ENCODE measurements around the gene GPATCH3. TPM values are rescaled to one million over a fixed set of nuclear protein-coding genes. Genes with fewer than 3 reads are reported as not detected.
A peak's percentile ranks its signal among the peaks of the same experiment; 100 is the strongest.

The GPATCH3 gene
- total and polyA plus RNA-seq, 2 of the 4 experiments (the other 2 are of a cell fraction), result 5.2 to 8.0 TPM

DNA sequence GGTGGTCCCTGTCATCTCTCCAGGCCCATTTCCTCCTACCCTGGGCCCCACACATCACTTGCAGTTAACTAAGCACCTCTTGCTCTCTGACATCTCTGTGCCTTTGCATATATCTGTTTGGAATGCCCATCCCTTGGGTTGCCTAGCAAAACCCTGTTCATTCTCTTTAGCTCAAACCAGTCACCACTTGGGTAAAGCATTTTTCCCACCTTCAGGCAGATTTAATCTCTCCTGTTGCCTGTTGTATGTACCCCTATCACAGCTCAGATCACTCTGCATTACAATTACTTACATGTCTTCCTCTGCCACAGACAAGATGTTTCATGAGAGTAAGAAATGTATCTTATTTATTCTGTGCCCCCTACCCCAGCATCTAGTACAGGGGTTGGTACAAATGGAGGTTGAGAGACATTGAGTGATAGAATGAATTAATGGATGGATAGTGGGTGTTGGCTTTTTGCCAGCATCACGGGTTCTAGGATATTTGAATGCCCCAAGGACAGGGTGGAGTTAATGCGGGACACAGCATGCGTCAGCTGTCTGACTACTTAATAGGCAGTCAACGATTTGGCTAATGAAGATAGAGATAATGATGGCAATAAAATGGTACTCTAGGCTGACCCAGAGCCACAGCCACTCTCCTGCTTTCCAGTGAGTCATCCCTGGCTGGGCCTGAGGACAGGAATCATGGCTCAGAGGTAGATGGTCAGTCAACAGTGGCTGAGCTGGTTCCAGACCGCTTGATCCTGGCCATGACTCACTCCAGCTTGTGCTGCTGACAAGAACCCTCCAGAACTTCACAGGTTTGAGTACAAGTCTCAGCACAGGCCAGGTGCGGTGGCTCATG is 7.0 kb upstream of the GPATCH3 start:
- TF ChIP-seq SMC3 (IDR thresholded peaks at IDR 0.05; ENCODE audit: low read depth, low read length) (no peak), RAD21 (IDR thresholded peaks at IDR 0.05; ENCODE audit: low read length) (no peak), FOS (IDR thresholded peaks at IDR 0.05; ENCODE audit: low read depth, low read length) (peak; percentile 75), RCOR1 (IDR thresholded peaks at IDR 0.05; ENCODE audit: insufficient replicate concordance, low read length) (peak; percentile 20)
- Histone ChIP-seq H3K9me1 (ENCODE audit: insufficient read depth, low read length) (no peaks in the 10 kb centered on the region), H3K4me1 (ENCODE audit: control insufficient read depth, insufficient read depth, low read length) (no peaks in the 10 kb centered on the region), H2AK9ac (replicated peaks; ENCODE audit: low read depth, low read length, poor library complexity) (no peak overlapping the region), H3K14ac (replicated peaks; ENCODE audit: low read depth, low read length) (no peak overlapping the region), H3K36me3 (ENCODE audit: control insufficient read depth, insufficient read depth, low read length) (no peaks in the 10 kb centered on the region), H3K4me2 (ENCODE audit: low read depth, low read length) (no peak overlapping the region), H3K56ac (ENCODE audit: extremely low read depth, insufficient read depth, low read length) (no peak overlapping the region), H2BK120ac (ENCODE audit: low read depth, low read length) (no peak overlapping the region), H3K27me3 (ENCODE audit: control insufficient read depth, insufficient read depth, low read length) (peaks cover 10% of the 10 kb centered on the region), H3K9me3 (ENCODE audit: control insufficient read depth, insufficient read depth, low read length) (no peaks in the 10 kb centered on the region), H3K9ac (ENCODE audit: low read depth, low read length) (no peak overlapping the region), H2BK20ac (ENCODE audit: low read depth, low read length) (no peak overlapping the region), H4K20me1 (ENCODE audit: insufficient read depth, low read length) (no peaks in the 10 kb centered on the region), H3K4ac (ENCODE audit: low read depth, low read length) (no peak overlapping the region), H3K79me1 (ENCODE audit: low read depth in 1 of 2, low read length in 2 of 2) (no peaks in the 10 kb centered on the region), H4K5ac (ENCODE audit: low read depth, low read length) (no peak overlapping the region), H4K91ac (ENCODE audit: insufficient read depth, low read depth, low read length) (no peak overlapping the region), H2BK5ac (ENCODE audit: low read depth, low read length, poor library complexity, severe bottlenecking) (no peak overlapping the region), H3K23ac (ENCODE audit: low read depth, low read length) (no peak overlapping the region), H3K18ac (ENCODE audit: low read depth, low read length) (no peak overlapping the region), H3K27ac (ENCODE audit: insufficient read depth, low read length) (no peak overlapping the region), H4K8ac (ENCODE audit: low read depth in 2 of 2, low read length in 2 of 2) (no peak overlapping the region), H2BK15ac (ENCODE audit: low read depth, low read length) (no peak overlapping the region), H2AK5ac (ENCODE audit: low read depth, low read length) (no peak overlapping the region), H3K4me3 (ENCODE audit: insufficient read depth, low read depth, low read length) (no peak overlapping the region), H2AFZ (replicated peaks; ENCODE audit: low read length, poor library complexity) (peak overlapping the region; percentile 56)
- peak; percentile 96 for ATAC-seq (ENCODE audit: low read depth)
- intact Hi-C loops (cut with micrococcal nuclease) (no loop called here), in situ Hi-C loops (cut with MboI; ENCODE audit: low sequenced_read_pairs) (no loop called here), dilution Hi-C loops (cut with HindIII; ENCODE audit: low sequenced_read_pairs, unreplicated experiment) (no loop called here)
- POLR2A ChIA-PET (ENCODE audit: unreplicated experiment), result no interaction called here
- BruUV-seq (replicated peaks), result no TSS peak
- DNase-seq, result peak; percentile 92
- WGBS, 2 experiments (ENCODE audit: extremely low coverage in 2 of 2, insufficient read length in 1 of 2), result 53% methylated on average over 2 of the region's 6 CpGs; no CpG with 5 or more reads in 1 of the 2 experiments
- CTCF ChIA-PET, result no interaction called here

Measured in IMR-90 (cell line).